ENCODE results near the gene BST1. TPM values are rescaled to one million over a fixed set of nuclear protein-coding genes. Genes with fewer than 3 reads are reported as not detected.
A peak's percentile ranks its signal among the peaks of the same experiment; 100 is the strongest.

The BST1 gene
- total RNA-seq, 2 donors from 2014 or later, result 0.99 to 1.6 TPM

GRCh38 chr4:15655223-15656037 is 47.4 kb upstream of the BST1 start, which contains the start of gene FBXL5:
TSS of gene FBXL5 (minus strand) at chr4:15655357. CDS start at chr4:15655287, 70 bp downstream.
- ATAC-seq, result peak; percentile 95
- peak within 1 kb of the TSS; percentile 90 to 100 (median 95) for H3K27ac ChIP-seq
- WGBS, 2 donors, result 2% methylated on average over 56 to 85 of the region's 85 CpGs
- DNase-seq, result peak; percentile 74 to 84 (median 77)
- peak; percentile 82 to 87 (median 82) for TF ChIP-seq POLR2A (IDR thresholded peaks at IDR 0.05)
- peak in 2 of 7 experiments; percentile 25 to 33 for TF ChIP-seq CTCF (IDR thresholded peaks at IDR 0.05)
- no peaks in the 10 kb centered on the region for H3K36me3 ChIP-seq (replicated peaks in 1 of 2; ENCODE audit: insufficient read depth in 1 of 2, low read depth in 2 of 2)
- peak within 1 kb of the TSS; percentile 18 to 63 for H3K4me3 ChIP-seq
- peaks cover 46% of the 10 kb centered on the region for H3K4me1 ChIP-seq
- intact Hi-C loops (cut with DNase I), result no loop called here
- H3K27me3 ChIP-seq, result no peaks in the 10 kb centered on the region
- H3K9me3 ChIP-seq, result no peaks in the 10 kb centered on the region

- DNase-seq (no peak), ATAC-seq (no peak)
- Histone ChIP-seq H3K36me3 (replicated peaks in 1 of 2; ENCODE audit: insufficient read depth in 1 of 2, low read depth in 2 of 2) (no peaks in the 10 kb centered on the region), H3K4me3 (peak overlapping the region; percentile 1 to 18), H3K27ac (peak overlapping the region; percentile 90 to 100 (median 95)), H3K9me3 (no peaks in the 10 kb centered on the region), H3K27me3 (no peaks in the 10 kb centered on the region), H3K4me1 (peaks cover 41% of the 10 kb centered on the region)
- TF ChIP-seq CTCF (IDR thresholded peaks at IDR 0.05) (no peak), POLR2A (IDR thresholded peaks at IDR 0.05) (no peak)
- 59 to 63% methylated on average over 12 of the region's 12 CpGs for WGBS, 2 donors
- intact Hi-C loops (cut with DNase I), result no loop called here
Measured at GRCh38 chr4:15656038-15656470, 46.8 kb upstream of the BST1 start.

- Histone ChIP-seq H3K4me1 (peaks cover 29% of the 10 kb centered on the region), H3K36me3 (replicated peaks in 1 of 2; ENCODE audit: insufficient read depth in 1 of 2, low read depth in 2 of 2) (no peaks in the 10 kb centered on the region), H3K27ac (no peak overlapping the region), H3K4me3 (no peak overlapping the region), H3K9me3 (no peaks in the 10 kb centered on the region), H3K27me3 (no peaks in the 10 kb centered on the region)
- DNase-seq (no peak), ATAC-seq (no peak)
- TF ChIP-seq POLR2A (IDR thresholded peaks at IDR 0.05) (no peak), CTCF (IDR thresholded peaks at IDR 0.05) (no peak)
- intact Hi-C loops (cut with DNase I), result no loop called here
Measured at GRCh38 chr4:15657366-15657765, 45.5 kb upstream of the BST1 start.

GRCh38 chr4:15658136-15658770 is 44.6 kb upstream of the BST1 start:
- TF ChIP-seq CTCF (IDR thresholded peaks at IDR 0.05) (no peak), POLR2A (IDR thresholded peaks at IDR 0.05) (no peak)
- intact Hi-C loops (cut with DNase I), result no loop called here
- H3K4me3 ChIP-seq, result no peak overlapping the region

More at GRCh38 chr4:15658136-15658770, 44.6 kb upstream of the BST1 start:
- Histone ChIP-seq H3K9me3 (no peaks in the 10 kb centered on the region), H3K27me3 (no peaks in the 10 kb centered on the region), H3K36me3 (replicated peaks in 1 of 2; ENCODE audit: insufficient read depth in 1 of 2, low read depth in 2 of 2) (no peaks in the 10 kb centered on the region), H3K27ac (no peak overlapping the region), H3K4me1 (peaks cover 21% of the 10 kb centered on the region)
- WGBS, 2 donors, result 79 to 83% methylated on average over 4 of the region's 4 CpGs
- DNase-seq, result no peak
- ATAC-seq, result no peak

Data from body of pancreas (tissue), 4 donors.